A204.1 (cell line): ENCODE results near the gene MALRD1.
"Not testable (repeated sequence)": the region's sequence is repeated elsewhere in the genome, so short reads cannot be mapped to it uniquely, and the experiment has no call there.

ENCODE experiments used
- FAIRE-seq: peaks from 2 replicates; lab custom pipeline; 2012; peaks lifted over from hg19 to GRCh38; lab: Jason Lieb, UNC

The MALRD1 gene

GRCh38 chr10:19498393-19499290 is 450.0 kb downstream of the MALRD1 start:
- no peak for FAIRE-seq

- FAIRE-seq = no peak
These were observed 450.7 kb downstream of the MALRD1 start for GRCh38 chr10:19499291-19499770.

DNA sequence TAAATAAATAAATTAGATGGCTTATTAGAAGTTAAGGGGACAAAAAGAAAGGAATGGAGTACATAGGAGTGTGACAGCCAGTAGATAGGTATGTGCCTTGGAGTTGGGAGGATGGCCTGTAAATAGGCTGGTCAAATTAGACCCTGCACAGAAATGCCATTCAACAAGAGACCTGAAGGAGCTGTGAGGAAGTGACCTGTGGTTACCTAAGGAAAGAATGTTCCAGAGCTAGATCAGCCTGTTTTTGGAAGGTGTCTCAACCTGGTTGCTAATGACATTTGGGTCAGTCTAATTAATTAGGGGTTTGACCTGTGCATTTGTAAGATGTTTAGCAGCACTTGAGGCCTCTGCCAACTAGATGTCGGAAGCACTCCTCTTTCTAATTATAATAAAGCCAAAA is 452.4 kb downstream of the MALRD1 start:
- no peak for FAIRE-seq

DNA sequence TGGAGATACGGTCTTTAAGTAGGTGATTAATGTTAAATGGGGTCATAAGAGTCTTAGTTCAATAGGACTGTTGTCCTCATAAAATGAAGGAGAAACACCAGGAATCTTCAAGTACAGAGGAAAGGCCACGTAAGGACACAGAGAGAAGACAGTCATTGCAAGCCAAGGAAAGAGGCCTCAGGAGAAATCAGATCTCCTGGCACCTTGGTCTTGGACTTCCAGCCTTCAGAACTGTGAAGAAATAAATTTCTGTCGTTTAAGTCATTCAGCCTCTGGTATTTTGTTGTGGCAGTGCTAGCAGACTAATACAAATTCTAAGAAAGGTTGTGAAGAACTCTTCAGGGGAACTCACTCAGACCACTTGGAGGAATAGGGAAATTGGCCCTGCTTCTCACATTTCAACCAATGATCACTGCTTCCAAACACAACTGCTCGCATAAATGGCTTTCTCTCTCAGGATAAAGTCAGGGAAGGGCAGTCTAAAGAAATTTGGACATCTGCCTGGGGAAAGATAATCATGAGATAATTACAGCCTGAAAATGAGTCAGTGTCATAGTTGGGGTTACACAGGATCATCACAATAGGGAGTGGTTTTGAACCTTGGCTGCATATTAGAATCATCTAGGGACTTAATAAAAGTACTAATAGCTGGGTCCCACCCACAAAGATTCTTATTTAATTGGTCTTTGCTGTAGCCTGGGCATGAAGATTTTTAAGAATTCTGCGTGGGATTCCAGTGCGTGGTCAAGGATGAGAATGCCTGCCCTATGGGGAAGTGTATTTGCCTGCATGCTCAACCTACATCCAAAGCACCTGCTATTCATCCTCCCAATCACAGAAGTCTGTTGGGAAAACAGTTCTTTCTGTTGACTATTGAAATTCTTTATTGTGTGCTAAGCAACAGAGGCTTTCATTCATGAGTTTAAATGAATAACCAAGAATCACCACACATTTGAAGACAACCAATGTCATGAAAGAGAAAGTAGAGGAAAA is 457.0 kb downstream of the MALRD1 start:
- FAIRE-seq = no peak

- not testable (repeated sequence) for FAIRE-seq
These were observed 461.6 kb downstream of the MALRD1 start for GRCh38 chr10:19510005-19510732.

DNA sequence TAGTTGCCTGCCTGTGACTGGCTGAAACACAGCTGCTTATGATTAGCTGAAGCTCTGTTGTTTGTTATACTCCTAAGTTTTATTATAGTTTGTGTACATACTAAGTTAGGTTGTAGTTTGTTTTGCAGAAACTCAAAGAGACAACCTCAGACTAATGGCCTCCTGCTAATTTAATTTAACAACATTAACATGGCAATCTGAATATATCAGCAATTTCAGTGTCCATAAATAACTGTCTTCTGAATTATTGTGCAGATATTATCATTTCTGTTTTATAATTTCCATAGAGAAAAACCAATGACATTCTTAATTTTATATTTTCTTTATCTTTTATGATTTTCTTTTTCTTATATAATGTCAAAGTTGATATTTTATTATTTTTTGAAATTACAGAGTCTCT is 469.5 kb downstream of the MALRD1 start:
- FAIRE-seq = no peak

GRCh38 chr10:19518632-19519031 is 470.0 kb downstream of the MALRD1 start:
- FAIRE-seq = no peak

DNA sequence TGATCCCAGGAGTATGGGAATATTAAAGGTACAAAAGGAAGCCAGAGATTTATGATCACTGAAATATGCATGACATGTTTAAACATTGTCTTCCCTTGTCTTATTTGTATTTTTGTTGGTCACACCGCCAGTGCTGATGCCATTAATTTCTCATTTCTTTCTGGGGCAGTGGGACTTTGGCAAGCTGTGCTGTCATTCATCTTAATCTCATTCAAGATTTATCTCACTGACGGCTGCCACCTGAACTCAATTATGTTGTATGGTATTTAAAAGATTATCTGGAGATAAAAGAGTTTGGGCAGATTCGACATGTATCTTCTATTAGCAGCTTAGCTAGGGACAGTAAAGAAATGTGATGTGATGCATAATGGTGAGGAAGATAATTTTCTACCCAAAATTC is 482.7 kb downstream of the MALRD1 start:
- FAIRE-seq = no peak

DNA sequence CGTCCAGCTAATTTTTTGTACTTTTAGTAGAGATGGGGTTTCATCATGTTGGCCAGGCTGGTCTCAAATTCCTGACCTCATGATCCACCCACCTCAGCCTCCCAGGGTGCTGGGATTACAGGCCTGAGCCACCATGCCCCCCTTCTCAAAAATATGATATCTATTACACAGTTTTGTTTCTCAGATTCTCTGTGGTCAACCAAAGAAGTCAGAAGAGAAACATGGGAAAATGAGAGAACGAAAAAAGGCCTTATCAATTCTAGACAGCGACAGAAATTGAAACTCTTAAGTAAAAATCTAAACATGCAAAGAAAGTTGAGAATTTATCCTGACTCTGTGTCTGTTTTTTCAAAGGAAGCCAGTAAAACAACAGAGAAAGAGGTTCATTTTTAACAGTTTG is 483.8 kb downstream of the MALRD1 start:
- FAIRE-seq = no peak

- no peak for FAIRE-seq
These were observed 492.7 kb downstream of the MALRD1 start for GRCh38 chr10:19541299-19541698.

DNA sequence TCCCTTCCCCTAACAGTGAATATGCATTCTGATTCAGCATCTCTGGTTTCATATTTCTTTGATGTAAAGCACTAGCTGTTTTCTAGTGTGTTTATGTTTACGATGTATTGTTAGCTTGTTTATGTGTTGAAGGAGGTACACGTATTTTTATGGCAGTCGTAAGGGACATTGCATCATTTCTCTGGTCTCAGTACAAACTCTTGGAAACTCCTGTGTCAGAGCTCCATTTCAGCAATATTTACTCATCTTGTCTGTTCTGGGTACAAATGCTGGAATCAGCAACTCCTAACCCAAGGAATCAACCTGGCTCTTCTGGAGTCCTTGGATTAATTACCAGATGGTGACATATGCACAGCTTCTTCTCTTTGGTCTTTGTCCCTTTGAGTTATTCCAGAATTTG is 497.6 kb downstream of the MALRD1 start:
- FAIRE-seq = no peak

DNA sequence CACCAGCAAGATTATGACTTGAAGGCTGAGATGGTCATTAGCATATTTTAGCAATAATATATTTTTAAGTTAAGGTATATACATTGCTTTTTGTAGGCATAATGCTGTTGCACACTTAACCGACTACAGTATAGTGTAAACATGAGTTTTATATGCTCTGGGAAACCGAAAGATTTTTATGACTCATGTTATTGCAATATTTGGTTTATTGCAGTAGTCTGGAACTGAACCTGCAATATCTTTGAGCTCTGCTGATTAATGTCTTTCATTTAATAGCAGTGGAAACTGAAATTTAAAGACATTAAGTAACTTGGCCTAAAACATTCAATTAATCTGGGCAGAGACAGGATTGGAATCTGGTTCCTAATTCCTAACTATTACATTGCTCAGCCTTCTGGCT is 500.9 kb downstream of the MALRD1 start:
- no peak for FAIRE-seq

DNA sequence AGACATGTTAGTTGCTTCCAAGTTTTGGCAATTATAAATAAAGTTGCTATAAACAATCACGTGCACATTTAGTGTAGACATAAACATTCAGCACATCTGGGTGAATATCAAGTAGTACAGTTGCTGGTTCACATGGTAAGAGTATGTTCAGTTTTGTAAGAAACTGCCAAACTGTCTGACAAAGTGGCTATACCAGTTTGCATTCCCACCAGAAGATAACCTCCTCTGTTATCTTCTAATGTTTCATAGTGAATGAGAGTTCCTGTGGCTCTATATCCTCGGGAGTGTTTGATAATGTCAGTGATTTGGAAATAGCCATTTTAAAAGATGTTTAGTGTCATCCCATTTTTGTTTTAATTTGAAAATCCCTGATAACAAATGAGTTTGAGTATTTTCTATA is 508.1 kb downstream of the MALRD1 start:
- FAIRE-seq = no peak

- FAIRE-seq = no peak
These were observed 512.6 kb downstream of the MALRD1 start for GRCh38 chr10:19561181-19561580.

- FAIRE-seq = no peak
These were observed 515.0 kb downstream of the MALRD1 start for GRCh38 chr10:19563388-19564141.

GRCh38 chr10:19570120-19570519 is 521.5 kb downstream of the MALRD1 start:
- no peak for FAIRE-seq

DNA sequence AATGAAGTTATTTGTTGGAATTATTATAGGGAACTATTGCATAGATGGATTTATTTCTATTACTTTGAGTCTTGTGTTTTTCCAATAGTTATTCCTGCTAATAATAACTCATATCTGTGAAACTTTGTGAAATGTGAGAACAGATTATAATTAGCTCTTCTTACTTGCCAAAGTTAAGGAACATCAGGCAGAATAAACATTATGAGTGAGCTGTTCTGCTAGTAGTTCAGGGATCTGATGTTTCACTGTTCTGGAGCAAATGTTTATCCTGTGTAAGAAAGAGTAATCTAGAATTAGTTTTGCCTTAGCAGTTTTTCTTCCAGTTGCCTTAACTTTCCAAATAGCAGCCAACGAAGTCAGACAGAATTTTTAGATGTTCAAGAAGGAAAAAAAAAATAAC is 522.4 kb downstream of the MALRD1 start:
- no peak for FAIRE-seq

GRCh38 chr10:19572056-19572455 is 523.5 kb downstream of the MALRD1 start:
- no peak for FAIRE-seq

DNA sequence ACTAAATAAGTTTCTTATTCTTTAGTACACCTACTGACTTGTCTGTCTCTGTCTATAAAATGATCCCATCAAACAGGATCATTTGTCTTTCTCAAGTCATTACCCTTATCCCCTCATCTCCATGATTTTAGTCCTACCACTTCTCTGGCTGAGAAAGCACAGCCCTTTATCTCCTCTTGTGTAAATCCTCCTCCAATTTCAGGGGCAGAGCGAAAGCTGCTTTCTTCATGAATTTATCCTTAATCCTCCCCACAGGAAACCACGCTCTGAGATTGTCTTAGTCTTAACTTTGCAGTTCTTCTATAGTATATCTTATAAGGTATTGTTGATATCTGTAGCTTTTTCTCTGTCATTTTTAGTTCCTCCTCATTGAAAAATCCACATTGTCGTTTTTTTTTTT is 528.0 kb downstream of the MALRD1 start:
- no peak for FAIRE-seq

GRCh38 chr10:19577381-19577780 is 528.8 kb downstream of the MALRD1 start:
- FAIRE-seq = no peak

- FAIRE-seq = no peak
These were observed 529.2 kb downstream of the MALRD1 start for GRCh38 chr10:19577807-19578206.
